Transverse colon (tissue), 4 donors: ENCODE data around the gene ZNF618. TPM values are rescaled to one million over a fixed set of nuclear protein-coding genes. Genes with fewer than 3 reads are reported as not detected.

ENCODE experiments used
- DNase-seq: peaks from one replicate; pipeline ENCODE4 v3.0.0-alpha.2; 2019
- H3K27ac ChIP-seq, 4 donors: fragments of 200-600 bp; sonication (generic); 2 replicates each; pipeline ENCODE4 v1.5.1; 2016 to 2018; ENCODE audit warnings: inconsistent platforms in 4 of 4
- H3K27me3 ChIP-seq: fragments of 200-600 bp; sonication (generic); 2 replicates; pipeline ENCODE4 v1.5.1; 2017; ENCODE audit warnings: inconsistent platforms
- H3K36me3 ChIP-seq, 4 donors: fragments of 200-600 bp; sonication (generic); 2 replicates each; pipeline ENCODE4 v1.5.1; 2017 to 2019; ENCODE audit warnings: inconsistent platforms in 4 of 4
- H3K4me1 ChIP-seq, 4 donors: fragments of 200-600 bp; sonication (generic); 2 replicates each; pipeline ENCODE4 v1.5.1; 2017 to 2020; ENCODE audit warnings: inconsistent platforms in 4 of 4
- H3K4me3 ChIP-seq, 4 donors: fragments of 200-600 bp; sonication (generic); 1 replicate in 1 of 4; 2 replicates in 3 of 4; pipeline versions ENCODE4 v1.5.1 to v1.6.1; 2017 to 2019; ENCODE audit warnings: inconsistent platforms in 4 of 4
- H3K9me3 ChIP-seq, 2 donors: fragments of 200-600 bp; sonication (generic); 2 replicates each; pipeline ENCODE4 v1.5.1; 2017 to 2019; ENCODE audit warnings: inconsistent platforms in 2 of 2
- EP300 ChIP-seq: sonication (generic); formaldehyde crosslinking; IDR thresholded peaks from one replicate; pipeline ENCODE4 v1.6.1; 2017; ENCODE audit warnings: antibody characterized with exemption, low read depth
- POLR2A ChIP-seq: fragments of 450-650 bp; IDR thresholded peaks from one replicate; pipeline ENCODE4 v1.6.1; 2016; ENCODE audit warnings: antibody characterized with exemption, mild to moderate bottlenecking, moderate library complexity
- POLR2AphosphoS5 ChIP-seq, 3 donors: sonication (generic); formaldehyde crosslinking; IDR thresholded peaks; one replicate each; pipeline ENCODE4 v1.6.1; 2016; ENCODE audit warnings: antibody characterized with exemption in 3 of 3
- WGBS, 2 donors: methylation state at CpG; one replicate each; pipeline ENCODE4 v1.1.5; 2018; ENCODE audit warnings: low coverage in 1 of 2; 5-methylcytosine and 5-hydroxymethylcytosine counted together
- in situ Hi-C, 4 donors: fragments of 200-750 bp; cut with MboI; loops; one replicate each; pipeline versions ENCODE4 v1.15.0 to v1.15.1; 2017; ENCODE audit warnings: low sequenced_read_pairs in 3 of 4, low pct_ligation_motif_present in 1 of 4, low pct_unique_long_range_greater_than_20kb in 1 of 4
- intact Hi-C: fragments of 100-400 bp; cut with DNase I; formaldehyde crosslinking; loops from one replicate; pipeline ENCODE4 v1.15.1; 2023; ENCODE audit warnings: low total_unique reads
- total RNA-seq, 4 donors: library from RNA; depleted of rRNA; stranded (reverse); fragments of >200 nt; gene quantifications; one replicate each; pipeline ENCODE4 v1.1.0, GENCODE V29; 2016
- TF ChIP-seq, protein P1 (sequence below), 5 experiments: fragments of 200-600 bp in 3 of 5; fragments of 450-650 bp in 2 of 5; sonication (generic) in 3 of 5; IDR thresholded peaks; 1 replicate in 2 of 5; 2 replicates in 3 of 5; pipeline ENCODE4 v1.5.1; 2016 to 2017; ENCODE audit warnings: antibody characterized with exemption in 5 of 5, inconsistent platforms in 3 of 5, mild to moderate bottlenecking in 2 of 5, moderate library complexity in 1 of 5

Gene ZNF618
- total RNA-seq, 4 donors from 2014 or later, result 2.2 to 8.6 (median 4.0) TPM

DNA sequence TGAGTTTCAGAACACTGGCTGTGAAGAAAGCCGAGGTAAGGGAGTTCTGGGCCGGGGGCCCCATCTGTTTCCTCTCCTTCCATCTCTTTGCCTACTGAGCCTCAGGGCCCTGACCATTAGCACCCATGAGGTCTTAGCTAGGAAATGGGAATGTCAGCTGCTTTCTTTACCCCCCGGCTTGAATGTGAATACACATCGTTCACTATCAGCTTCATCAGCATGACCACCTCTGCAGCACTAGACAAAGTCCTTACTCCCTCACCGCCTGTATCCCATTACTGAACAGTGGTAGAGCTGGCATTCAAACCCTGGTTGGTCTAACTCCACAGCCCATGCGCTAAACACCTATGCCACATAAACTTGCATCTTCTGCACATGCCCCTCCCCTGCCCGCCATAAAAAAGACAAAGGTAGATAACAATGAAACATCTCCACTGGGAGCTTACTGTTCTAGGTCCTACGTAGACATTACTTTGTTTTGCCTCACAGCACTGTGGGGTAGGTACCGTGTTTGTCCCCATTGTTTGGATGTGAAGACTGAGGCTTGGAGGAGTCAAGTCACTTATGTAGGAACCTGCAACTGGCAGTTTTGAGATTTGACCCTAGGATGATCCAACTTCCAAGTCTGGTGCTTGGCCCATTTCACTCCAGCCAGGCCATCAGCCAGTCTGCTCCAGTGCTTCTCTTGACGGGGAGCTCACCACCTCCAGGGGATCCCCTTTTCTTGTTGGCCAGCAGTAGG, 108.7 kb downstream of the ZNF618 start:
- intact Hi-C loops (no loop called here), in situ Hi-C loops (no loop called here)
- no peak for DNase-seq
- Histone ChIP-seq H3K4me1 (no peaks in the 10 kb centered on the region), H3K27ac (no peak overlapping the region), H3K9me3 (no peaks in the 10 kb centered on the region), H3K4me3 (no peak overlapping the region), H3K36me3 (no peaks in the 10 kb centered on the region), H3K27me3 (no peaks in the 10 kb centered on the region)
- TF ChIP-seq POLR2A (no peak), POLR2AphosphoS5 (IDR thresholded peaks at IDR 0.05) (no peak), EP300 (no peak)
- TF ChIP-seq, protein P1, sequence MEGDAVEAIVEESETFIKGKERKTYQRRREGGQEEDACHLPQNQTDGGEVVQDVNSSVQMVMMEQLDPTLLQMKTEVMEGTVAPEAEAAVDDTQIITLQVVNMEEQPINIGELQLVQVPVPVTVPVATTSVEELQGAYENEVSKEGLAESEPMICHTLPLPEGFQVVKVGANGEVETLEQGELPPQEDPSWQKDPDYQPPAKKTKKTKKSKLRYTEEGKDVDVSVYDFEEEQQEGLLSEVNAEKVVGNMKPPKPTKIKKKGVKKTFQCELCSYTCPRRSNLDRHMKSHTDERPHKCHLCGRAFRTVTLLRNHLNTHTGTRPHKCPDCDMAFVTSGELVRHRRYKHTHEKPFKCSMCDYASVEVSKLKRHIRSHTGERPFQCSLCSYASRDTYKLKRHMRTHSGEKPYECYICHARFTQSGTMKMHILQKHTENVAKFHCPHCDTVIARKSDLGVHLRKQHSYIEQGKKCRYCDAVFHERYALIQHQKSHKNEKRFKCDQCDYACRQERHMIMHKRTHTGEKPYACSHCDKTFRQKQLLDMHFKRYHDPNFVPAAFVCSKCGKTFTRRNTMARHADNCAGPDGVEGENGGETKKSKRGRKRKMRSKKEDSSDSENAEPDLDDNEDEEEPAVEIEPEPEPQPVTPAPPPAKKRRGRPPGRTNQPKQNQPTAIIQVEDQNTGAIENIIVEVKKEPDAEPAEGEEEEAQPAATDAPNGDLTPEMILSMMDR (IDR thresholded peaks at IDR 0.05), result no peak
- WGBS, 2 donors, result 89% methylated on average over 10 of the region's 10 CpGs; no CpG with 5 or more reads in 1 of the 2 donors

DNA sequence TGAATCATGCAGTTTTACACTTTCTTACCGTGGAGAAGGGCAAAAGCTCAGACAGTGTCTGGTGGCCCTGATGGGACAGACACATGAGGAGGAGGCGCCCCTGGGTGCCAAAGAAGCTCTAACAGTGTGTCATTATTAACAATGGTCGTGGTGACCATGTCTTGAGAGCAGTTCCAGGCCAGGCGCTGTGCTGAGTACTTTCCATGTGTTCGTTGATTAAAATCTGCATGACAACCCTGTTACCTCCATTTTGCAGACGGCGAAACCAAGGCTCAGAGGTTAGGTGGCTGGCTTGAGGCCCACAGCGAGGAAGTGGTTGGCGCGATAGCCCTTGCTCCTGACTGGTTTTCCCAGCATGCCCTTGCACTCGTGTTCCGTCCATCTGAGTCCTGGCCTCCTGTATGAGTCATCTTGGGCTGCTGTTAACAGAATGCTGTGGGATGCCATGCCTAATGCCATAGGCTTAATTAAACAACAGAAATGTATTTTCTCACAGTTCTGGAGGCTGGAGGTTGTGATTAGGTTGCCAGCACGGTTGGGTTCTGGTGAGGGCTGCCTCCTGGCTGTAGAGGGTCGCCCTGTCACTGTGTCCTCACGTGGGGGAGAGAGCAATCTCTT, 110.0 kb downstream of the ZNF618 start:
- no peak overlapping the region for H3K4me3 ChIP-seq
- H3K36me3 ChIP-seq, result no peaks in the 10 kb centered on the region
- TF ChIP-seq, protein P1 (IDR thresholded peaks at IDR 0.05), result no peak
- no peak for TF ChIP-seq POLR2A
- WGBS, 2 donors, result 84 to 86% methylated on average over 8 to 15 of the region's 15 CpGs
- intact Hi-C loops, result no loop called here
- in situ Hi-C loops, result no loop called here
- no peak for DNase-seq
- H3K9me3 ChIP-seq, result no peaks in the 10 kb centered on the region
- H3K4me1 ChIP-seq, result no peaks in the 10 kb centered on the region
- no peak overlapping the region for H3K27ac ChIP-seq
- H3K27me3 ChIP-seq, result no peaks in the 10 kb centered on the region

DNA sequence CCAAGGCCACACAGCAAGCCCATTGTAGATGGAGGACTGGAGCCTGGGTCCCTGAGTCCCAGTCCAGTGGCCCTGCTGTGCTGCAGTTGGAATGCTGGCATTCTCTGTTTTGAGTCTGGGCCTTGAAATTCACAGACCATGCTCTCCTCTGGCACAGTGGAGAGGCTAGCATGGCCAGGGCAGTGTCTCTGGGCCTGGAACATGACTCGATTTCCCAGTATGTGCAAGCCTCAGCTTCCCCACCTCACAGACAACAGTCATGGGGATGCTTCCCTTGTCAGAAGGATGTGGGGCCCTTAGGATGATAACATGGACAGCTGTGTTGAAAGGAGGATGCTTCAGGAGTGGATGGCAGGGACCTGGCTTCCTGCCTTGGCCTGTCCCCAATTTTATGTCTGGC, 110.8 kb downstream of the ZNF618 start:
- H3K4me3 ChIP-seq, result no peak overlapping the region
- intact Hi-C loops, result no loop called here
- WGBS, 2 donors, result 100% methylated on average over 1 of the region's 1 CpG; no CpG with 5 or more reads in 1 of the 2 donors

DNA sequence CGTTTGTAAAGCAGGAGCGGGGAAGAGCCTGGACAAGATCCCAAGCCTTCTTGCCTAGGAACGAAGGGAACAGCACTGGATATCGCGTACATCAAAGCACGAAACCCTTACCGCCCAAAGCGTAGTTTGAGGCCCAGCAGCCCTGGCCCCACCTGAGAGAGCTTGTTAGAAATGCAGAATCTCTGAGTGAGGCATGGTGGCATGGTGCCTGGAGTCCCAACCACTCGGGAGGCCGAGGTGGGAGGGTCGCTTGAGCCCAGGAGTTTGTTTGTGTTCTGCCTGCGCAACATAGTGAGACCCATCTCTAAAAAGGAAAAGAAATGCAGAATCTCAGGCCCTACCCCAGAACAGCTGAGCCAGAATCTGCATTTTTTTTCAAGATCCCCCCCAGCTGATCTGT, 111.4 kb downstream of the ZNF618 start:
- Histone ChIP-seq H3K4me3 (no peak overlapping the region), H3K36me3 (no peaks in the 10 kb centered on the region), H3K4me1 (no peaks in the 10 kb centered on the region), H3K27me3 (no peaks in the 10 kb centered on the region), H3K9me3 (no peaks in the 10 kb centered on the region), H3K27ac (no peak overlapping the region)
- in situ Hi-C loops (no loop called here), intact Hi-C loops (no loop called here)
- TF ChIP-seq POLR2A (no peak), EP300 (no peak), POLR2AphosphoS5 (IDR thresholded peaks at IDR 0.05) (no peak)
- TF ChIP-seq, protein P1 (IDR thresholded peaks at IDR 0.05), result no peak
- 87 to 90% methylated on average over 6 to 12 of the region's 12 CpGs for WGBS, 2 donors
- DNase-seq, result no peak

More for the DNA sequence above, 110.8 kb downstream of the ZNF618 start:
- H3K4me1 ChIP-seq, result no peaks in the 10 kb centered on the region
- no peaks in the 10 kb centered on the region for H3K36me3 ChIP-seq
- DNase-seq, result no peak
- H3K27ac ChIP-seq, result no peak overlapping the region
- TF ChIP-seq, protein P1 (IDR thresholded peaks at IDR 0.05), result no peak
- TF ChIP-seq POLR2A (no peak), POLR2AphosphoS5 (IDR thresholded peaks at IDR 0.05) (no peak), EP300 (no peak)
- no peaks in the 10 kb centered on the region for H3K9me3 ChIP-seq
- in situ Hi-C loops, result no loop called here
- H3K27me3 ChIP-seq, result no peaks in the 10 kb centered on the region
